ENCODE measurements around the gene IFNAR1.
A peak's percentile ranks its signal among the peaks of the same experiment; 100 is the strongest.
"Not testable (repeated sequence)": the region's sequence is repeated elsewhere in the genome, so short reads cannot be mapped to it uniquely, and the experiment has no call there.

IFNAR1 gene

DNA sequence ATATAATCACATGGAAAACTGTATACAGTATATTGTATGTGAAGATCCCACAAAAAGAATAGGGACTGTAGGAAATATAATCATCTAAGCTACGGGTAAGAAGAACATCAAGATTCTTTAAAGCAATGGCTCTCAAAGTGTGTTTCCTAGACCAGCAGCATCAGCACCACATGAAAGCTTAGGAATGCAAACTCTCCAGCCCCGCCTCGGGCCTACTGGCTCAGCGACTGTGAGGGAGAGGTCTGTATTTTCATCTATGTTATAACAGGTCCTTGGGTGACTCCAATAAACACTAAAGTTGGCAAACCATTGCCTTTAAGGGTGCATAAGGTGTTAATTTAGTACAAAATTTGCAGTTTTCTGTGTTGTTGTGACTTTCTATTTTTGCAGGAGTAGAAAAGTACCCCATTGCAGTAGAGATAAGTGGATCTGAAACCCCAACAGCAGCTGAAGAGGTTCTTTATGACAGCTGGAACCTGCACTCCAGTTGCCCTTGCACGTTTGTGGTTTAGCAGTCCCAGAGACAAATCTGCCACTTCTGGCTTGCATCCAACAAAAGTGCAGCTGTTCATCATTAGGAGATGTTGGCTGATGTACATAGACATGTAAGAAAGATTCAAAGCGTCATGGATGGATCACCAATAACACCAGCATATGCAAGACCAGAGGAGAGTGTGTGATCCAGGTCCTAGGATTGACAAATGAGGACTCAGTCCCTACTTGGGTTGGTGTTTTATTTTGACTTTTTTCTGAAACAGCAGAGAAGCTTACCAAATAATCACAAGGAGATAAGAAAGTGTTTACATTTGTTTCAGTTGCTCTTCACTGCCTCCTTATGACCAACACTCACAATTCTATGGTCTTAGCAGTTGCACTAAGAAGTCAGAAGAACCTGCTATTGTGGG, 15.9 kb upstream of the IFNAR1 start:
- peak; percentile 82 for DNase-seq

DNA sequence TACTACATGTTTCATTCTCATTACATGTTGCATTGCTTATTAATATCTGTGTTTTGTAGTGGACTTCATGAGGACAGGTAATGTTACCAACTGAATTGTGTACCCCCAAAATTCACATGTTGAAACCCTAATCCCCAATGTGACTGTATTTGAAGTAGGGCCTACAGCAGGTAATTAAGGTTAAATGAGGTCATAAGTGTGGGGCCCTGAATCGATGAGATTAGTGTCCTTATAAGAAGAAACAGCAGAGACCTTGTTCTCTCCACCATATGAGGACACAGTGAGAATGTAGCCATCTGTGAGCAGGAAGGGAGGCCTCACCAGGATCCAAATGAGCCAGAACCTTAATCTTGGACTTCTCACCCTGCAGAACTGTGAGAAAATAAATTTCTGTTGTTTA, 15.0 kb upstream of the IFNAR1 start:
- DNase-seq, result no peak

DNA sequence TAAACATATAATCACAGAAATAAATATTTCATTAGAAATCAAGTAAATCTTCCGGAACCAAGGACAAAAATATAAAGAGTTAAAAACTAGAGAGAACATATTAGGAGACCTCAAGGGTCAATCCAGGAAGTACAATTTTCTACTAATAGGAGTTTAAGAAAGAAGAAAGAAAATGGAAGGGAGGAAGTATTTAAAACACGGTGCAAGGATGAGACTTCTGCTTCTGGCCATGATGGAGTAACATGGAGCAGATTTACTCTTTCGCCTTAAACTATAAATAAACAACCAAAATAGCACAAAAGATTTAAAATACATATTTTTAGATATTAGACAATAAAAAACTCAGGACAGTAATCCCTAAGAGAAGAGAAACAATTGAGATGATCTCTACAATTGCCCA, 12.6 kb upstream of the IFNAR1 start:
- no peak for DNase-seq

DNA sequence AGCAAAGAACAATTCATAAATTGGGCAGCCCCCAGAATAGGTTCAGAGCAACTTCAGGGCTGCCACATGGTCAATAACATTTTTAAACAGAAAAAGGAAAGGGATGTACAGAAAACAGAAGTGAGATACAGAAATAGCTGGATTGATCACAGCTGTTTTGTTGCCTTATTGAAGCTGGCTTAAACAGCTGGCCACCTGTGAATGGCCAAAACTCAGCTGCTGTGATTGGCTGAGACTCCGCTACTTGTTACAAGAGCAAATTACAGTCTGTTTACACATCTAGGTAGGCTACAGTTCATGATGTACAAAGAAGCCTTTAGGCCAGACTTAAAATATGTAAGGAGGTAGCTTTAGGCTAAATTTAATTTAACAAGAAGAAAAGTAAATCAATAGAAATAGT, 11.6 kb upstream of the IFNAR1 start:
- DNase-seq, result no peak

DNA sequence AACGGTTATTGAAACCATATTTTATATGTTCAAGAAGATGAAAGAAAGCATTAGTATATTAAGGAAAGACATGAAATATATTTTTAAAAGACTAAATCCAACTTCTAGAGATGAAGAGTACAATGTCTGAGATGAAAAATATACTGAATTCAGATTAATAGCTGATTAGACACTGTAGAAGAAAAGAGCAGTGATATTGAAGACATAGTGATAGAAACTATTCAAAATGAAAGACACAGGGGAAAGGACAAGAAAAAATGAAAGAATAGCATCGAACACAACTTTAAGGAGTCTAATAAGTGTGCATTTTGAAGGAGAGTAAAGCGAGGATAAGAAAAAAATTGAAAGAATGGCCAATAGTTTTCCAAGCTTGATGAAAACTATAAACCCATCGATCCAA, 11.2 kb upstream of the IFNAR1 start:
- no peak for DNase-seq

DNA sequence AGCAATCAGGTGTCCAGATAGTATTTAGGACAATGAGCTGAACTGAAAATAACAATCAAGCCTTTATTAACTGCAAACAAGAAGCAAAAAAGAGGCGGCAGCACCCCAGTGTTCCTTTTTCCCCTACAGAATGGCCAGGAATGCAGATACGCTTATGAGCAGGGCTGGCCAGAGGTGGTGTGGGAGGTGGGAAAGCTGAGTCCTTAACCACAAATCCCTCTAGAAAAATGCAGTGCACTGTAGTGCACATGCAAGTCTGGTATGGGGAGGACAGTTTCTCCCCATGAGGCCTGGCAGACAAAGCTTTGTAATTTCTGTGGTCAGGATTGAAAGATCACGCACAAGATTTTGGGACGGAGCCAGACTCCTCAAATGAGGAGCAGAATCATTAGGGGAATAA, 10.7 kb upstream of the IFNAR1 start:
- no peak for DNase-seq

DNA sequence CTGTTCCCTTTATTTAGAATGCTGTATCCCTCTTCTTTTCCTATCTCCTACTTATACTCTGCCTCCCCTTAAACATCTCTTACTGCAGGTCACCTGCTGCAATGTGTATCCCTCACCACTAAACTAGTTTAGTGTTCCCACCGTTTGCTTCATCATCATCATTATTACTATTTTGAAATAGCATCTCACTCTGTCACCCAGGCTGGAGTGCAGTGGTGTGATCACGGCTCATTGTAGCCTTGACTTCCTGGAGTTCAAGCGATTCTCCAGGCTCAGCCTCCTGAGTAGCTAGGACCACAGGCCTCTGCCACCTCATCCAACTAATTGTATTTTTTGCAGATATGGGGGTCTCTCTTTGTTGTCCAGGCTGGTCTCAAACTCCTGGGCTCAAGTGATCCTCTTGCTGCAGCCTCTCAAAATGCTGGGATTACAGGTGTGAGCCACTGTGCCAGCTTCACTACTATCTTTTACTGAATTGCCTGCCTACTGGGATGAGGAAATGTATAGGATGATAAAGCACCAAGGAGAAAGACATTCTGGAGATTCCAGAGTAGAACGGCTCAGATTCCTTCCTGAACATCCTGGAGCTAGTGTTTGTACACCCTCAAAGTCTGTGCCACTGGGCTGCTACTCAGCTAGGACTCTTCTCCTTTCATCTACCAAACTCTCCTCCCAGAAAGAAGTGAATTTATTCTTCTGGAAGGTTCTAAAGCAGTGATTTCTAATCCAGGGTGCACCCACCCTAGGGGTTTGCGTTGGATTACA, 8.6 kb upstream of the IFNAR1 start:
- no peak for DNase-seq

DNA sequence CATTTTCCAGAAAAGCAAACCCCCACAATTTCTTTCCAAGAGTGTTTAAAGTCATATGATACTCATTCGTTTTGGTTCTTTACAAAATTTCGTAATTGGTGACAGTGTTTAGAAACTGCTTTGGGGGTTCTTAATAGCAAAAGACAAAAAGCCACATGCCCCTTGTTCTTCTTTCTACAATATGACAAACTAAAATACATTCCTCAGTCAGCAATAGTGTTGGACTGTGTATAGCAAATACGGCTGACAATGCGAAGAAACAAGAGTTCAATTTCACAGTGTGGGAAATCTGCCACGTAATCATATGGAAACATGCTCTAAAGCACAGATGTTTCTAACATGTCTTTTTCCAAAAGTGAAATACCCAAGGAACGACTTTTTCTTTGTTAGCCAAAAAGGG, 7.6 kb upstream of the IFNAR1 start:
- no peak for DNase-seq

DNA sequence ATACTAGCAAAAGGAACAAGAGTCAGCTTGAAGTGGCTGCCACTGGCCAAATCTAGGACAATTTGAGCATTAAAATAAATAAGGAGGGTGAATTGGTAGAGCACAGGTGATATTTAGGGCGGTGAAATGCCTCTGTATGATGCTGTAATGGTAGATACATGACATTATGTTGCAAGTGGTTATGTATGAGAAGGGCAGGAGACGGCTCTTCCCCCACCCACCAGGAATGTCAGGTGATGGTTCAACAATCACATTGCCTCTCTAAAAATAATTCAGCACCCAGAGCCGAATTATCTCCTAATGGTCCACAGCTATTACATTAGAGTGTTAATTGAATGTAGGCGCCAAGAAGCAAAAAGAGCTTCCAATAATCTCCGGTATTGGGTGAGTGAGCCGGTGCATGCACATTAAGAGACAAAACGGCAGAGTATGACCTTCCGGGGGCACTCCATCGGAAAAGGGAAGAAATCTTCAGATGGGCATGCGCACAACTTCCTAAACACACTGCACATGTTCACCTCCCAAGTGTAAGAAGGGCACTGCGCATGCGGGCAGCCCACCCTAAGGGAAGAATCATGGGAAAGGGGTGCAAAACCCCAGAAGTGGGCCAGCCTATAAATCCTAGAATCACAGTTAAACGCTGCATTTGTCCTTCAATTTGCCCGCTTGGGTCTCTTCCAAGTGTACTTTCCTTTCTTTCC, 6.8 kb upstream of the IFNAR1 start:
- DNase-seq, result no peak

DNA sequence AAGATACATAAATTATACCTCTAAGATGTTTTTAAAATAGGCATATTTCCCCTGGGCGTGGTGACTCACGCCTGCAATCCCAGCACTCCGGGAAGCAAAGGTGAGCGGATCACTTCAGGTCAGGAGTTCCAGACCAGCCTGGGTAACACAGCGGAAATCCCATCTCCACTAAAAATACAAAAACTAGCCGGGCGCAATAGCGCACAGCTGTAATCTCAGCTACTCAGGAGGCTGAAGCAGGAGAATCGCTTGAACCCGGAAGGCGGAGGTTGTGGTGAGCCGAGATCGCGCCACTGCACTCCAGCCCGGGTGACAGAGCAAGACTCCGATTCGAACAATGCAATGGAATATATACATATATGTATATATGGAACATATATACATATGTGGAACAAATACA, 3.8 kb upstream of the IFNAR1 start:
- not testable (repeated sequence) for DNase-seq

DNA sequence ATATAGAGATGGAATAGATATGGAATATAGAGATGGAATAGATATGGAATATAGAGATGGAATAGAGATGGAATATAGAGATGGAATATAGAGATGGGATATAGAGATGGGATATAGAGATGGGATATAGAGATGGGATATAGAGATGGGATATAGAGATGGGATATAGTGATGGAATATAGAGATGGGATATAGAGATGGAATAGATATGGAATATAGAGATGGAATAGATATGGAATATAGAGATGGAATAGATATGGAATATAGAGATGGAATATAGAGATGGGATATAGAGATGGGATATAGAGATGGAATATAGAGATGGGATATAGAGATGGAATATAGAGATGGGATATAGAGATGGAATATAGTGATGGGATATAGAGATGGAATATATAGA, 1.2 kb upstream of the IFNAR1 start:
- DNase-seq, result not testable (repeated sequence)

DNA sequence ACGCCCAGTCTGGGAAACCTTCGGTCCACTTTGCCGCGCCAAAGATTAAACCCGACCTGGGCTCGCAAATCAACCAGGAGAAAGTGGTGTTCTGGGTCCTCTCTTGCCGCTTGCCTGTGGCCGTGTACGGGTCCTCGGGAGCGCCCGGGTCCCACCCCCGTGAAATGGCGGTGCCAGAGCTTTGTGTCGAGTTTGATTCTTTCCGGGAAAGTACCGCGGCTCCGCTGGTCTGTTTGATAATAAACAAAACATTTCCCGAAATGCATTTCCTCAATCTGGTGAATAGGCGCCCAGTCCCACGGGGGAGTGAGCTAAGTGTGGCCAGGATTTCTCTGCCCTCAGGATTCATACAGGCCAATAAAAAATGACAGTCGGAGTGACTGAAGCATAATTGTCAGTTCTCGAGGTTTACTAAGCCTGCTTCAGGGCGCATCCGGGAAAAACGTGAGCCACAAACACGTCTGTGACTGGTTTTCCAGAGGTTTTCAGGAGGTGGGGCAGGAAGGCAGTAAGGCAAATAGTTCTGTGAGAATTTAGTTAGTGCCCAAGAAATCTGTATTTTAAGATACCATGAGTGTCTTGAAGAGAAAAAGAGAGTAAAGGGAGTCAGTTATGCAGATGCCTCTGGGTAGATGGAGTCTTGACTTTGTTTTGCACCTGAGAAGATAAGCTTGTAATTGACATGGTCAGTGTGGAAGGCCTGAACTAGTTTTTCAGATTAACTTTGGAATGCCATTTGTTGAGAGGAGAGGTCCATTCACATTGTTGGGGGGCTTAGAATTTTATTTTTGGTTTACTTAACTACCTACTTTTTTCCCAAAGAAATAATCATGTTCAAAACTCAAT, 675 bp downstream of the IFNAR1 start:
- DNase-seq, result no peak

DNA sequence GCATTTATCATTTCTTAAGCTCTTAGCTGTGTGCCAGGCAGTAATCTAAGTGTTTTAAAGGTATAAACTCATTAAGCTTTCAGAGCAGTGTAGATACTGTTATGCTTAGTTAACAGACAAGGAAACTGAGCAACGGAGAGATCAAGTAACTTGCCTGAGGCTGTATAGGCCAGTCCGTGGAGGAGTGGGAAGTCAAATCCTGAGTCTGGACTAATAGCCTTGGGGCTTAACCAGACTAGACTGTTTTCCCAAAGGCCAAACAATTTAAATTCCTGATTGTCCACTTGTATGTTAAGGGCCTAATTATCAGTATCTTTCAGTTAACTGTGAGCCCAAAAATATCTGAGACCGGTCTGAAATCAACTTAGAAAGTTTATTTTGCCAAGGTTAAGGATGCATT, 2.6 kb downstream of the IFNAR1 start:
- no peak for DNase-seq

DNA sequence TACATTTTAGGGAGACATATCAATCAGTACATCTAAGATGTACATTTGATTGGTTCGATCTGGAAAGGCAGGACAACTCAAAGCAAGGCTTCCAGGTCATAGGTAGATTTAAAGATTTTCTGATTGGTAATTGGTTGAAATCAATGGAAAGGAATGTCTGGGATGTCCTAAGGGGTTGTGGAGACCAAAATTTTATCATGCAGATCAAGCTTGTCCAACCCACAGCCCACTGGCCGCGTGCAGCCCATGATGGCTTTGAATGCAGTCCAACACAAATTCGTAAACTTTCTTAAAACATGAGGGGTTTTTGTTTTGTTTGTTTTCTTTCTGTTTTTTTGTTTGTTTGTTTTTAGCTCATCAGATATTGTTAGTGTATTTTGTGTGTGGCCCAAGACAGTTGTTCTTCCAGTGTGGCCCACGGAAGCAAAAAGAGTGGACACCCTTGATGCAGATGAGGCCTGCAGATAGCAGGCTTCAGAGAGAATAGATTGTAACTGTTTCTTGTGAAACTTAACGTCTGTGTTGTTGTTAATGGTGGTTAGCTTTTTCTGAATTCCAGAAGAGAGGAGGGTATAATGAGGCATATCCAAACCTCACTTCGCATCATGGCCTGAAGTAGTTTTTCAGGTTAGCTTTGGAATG, 3.1 kb downstream of the IFNAR1 start:
- no peak for DNase-seq

DNA sequence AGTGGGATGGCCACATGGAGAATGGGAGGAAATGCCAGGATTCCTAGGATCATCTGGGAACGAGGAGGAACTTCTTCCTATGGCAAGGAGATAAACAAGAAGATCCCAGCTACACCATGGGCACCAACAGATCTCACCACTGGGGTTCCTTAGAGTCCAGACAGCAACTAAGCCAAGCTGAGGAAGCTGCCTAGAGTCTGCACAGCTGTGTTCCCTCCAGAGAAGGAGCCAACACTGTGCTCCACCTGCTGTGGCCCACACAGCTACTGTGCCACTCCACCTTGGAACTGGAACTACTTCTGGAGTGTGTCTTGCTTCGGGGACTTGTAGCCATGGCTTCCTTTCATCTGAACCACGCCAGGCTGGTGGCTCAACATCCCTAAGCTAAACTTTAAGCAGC, 6.0 kb downstream of the IFNAR1 start:
- no peak for DNase-seq

DNA sequence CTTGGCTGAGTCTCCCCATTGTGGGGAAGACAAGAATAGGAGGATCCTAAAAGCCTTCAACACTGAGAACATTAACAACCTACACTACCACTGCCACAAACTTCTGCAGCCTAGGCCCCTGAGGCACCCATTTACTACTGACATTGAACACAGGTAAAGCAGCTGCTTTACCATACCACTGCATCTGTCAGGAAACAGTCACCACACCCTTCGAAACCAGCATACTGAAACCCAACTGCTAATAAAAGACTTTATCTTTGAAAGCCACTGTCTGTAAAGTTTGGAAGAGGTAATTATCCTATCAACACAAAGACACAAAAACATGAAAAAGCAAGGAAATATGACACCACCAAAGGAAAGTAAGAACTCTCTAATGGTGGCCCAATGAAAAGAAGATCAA, 7.4 kb downstream of the IFNAR1 start:
- DNase-seq, result no peak

DNA sequence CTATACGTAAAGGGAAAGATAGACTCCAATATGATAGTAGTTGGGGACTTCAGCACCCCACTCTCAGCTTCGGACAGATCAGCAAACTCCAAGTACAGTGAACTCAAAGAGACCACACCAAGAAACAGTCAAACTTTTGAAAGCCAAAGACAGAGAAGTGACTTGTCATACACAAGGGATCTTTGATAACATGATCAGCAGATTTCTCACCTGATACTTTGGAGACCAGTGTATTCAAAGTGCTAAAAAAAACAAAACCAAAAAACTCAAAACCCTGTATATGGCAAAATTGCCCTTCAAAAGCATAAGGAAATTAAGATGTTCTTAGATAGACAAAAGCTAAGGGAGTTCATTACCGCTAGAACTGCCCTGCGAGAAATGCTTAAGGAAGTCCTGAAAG, 9.4 kb downstream of the IFNAR1 start:
- no peak for DNase-seq

DNA sequence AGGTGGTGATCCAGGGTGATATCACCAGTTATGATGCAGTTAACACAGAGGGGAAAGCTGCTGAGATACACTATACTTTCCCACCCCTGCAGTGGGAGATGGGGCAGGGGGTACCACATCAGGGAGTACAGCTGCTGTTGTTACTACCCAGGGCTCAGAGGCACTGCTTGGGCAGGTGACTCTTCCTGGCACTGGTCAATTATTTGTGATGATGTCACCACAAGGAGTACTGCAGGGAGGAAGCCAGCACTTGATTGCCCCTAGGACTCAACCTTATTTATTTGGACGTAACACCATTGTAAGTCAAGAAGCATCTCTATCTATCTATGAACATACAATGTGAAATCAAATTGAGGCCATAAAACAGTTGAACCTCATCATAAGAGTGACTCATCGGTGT, 10.1 kb downstream of the IFNAR1 start:
- DNase-seq, result no peak

DNA sequence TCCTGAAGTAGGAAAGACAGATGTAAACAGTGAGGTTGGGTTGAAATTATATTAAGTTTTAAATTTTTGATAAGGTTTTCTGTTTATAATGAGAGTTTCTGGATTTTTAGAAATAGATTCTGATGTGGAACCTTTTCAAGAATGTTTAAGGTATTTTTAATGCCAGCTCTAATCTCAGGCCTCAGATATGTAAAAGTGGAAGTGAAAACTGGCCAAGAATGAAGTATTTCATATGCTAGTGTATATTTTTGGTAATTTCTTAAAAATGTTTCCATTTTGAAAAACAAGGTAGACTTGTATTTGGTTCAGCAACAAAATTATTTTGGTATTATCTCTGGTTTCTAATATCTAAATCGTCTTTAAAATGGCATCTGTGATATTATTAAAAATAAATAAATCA, 14.4 kb downstream of the IFNAR1 start:
- DNase-seq, result no peak

DNA sequence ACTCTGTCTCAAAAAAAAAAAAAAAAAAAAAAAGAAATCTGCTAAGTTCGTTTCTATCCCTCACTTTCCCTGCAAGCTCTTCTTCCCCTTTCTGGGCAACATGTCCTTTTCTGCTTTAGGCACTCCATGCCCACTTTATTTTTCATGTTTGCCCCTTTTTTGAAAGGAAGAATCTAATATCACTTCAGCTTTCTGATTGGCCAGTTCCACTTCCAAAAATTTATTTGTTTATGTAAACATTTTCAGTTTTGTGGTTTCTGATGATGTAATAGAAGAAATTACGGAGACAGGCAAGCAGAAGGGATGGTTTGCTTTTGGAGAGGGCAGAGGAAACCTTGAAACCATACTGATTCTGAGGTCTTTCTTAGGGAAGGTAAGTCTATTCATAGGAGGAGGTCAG, 15.1 kb downstream of the IFNAR1 start:
- no peak for DNase-seq

DNA sequence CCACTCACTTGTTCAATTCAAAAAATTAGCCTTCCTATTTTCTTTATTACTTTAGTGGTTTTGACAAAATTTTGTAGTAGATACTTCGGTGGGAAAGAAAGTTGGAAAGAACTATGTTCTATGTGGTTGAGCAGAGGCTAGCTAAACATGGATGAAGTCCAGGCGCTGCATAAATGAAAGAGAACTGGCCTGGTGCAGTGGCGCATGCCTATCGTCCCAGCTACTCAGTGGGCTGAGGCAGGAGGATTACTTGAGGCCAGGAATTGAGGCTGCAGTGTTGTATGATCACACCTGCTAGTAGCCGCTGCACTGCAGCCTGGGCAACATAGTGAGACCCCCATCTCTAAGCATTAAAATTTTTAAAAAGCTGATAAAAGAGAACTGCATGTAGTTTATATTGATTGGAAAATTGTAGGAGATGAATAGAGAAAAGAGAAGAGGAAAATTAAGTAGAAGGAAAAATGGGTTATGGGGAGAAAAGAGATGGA, 21.0 kb downstream of the IFNAR1 start:
- DNase-seq, result no peak

DNA sequence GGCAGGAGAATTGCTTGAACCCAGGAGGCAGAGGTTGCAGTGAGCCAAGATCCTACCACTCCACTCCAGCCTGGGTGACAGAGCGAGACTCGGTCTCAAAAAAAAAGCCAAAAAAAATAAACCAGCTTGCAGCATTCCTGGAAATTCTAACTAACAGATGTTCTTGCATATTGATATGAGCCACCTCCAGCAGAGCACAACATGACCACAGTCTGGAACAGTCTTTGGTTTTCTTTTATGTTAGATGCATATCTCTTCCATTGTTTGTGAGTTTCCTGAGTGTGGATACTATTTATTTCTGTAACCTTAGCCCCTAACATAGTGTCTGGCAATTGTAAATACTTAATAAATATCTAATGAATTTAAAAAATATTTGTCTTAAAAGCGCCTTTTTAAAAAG, 23.9 kb downstream of the IFNAR1 start:
- no peak for DNase-seq
